ENCODE results near the gene CREB3L1.
A peak's percentile ranks its signal among the peaks of the same experiment; 100 is the strongest.

DNA sequence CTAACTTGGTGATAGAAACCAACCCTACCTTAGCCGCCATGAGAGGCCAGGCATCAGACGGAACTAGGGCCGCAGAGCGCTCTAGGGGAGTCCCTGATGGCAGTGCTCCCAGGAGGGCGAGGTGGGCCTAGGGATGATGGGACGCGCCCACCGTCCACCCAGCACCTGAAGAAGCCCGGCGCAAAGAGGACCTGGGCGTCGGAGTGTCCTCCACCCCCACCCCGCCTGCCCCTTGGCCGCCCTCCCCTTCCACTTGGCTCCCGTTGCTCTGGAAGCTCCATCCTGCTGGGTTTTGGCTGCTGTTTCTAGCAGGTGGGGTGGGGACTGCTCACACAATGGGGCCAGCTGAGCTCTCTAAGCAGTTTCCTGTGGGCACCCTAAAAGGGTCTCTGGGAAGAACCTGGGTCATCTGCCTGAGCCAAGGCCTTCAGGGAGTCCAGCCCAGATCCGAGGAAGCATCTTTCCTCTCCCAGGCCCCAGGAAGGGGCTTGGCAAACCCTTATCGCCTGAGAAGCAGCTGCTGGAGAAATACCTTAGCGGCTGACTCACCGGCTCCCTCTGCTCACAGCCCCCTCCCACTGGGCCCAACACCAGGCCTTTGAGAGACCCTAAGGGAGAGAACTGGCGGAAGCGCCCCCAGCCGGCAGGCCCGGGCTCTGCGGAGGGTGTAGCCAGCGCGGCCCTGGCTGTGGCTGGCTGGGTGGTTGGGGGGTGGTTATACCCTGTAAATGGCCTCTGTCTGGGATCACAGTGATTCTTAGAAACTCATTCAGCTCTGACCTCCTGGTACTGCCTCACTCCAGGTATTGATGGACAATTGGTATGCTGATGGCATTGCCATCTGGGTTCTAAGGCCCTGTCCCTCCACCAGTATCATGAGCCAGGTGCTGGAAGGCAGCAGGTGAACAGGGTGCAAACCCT lies 19.3 kb downstream of the CREB3L1 start:
- no peak for TF ChIP-seq POLR2A (IDR thresholded peaks at IDR 0.05)
- TF ChIP-seq, protein P1, sequence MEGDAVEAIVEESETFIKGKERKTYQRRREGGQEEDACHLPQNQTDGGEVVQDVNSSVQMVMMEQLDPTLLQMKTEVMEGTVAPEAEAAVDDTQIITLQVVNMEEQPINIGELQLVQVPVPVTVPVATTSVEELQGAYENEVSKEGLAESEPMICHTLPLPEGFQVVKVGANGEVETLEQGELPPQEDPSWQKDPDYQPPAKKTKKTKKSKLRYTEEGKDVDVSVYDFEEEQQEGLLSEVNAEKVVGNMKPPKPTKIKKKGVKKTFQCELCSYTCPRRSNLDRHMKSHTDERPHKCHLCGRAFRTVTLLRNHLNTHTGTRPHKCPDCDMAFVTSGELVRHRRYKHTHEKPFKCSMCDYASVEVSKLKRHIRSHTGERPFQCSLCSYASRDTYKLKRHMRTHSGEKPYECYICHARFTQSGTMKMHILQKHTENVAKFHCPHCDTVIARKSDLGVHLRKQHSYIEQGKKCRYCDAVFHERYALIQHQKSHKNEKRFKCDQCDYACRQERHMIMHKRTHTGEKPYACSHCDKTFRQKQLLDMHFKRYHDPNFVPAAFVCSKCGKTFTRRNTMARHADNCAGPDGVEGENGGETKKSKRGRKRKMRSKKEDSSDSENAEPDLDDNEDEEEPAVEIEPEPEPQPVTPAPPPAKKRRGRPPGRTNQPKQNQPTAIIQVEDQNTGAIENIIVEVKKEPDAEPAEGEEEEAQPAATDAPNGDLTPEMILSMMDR (IDR thresholded peaks at IDR 0.05 in 4 of 5, conservative IDR thresholded peaks at IDR 0.05 in 1 of 5) = peak in 4 of 5 experiments; percentile 5 to 35 (median 24)

All from gastrocnemius medialis (tissue), 4 donors.